ENCODE measurements around the gene GNE.
"Not testable (repeated sequence)": the region's sequence is repeated elsewhere in the genome, so short reads cannot be mapped to it uniquely, and the experiment has no call there.

Gene GNE

GRCh38 chr9:36250079-36250478, 8.2 kb downstream of the GNE start:
- H3K79me1 ChIP-seq (ENCODE audit: low read depth, low read length), result peaks cover 4% of the 10 kb centered on the region
- H3K23ac ChIP-seq (ENCODE audit: low read depth, low read length, poor library complexity), result no peak overlapping the region
- no peak overlapping the region for H2BK5ac ChIP-seq (ENCODE audit: low read length)
- no peak overlapping the region for H3K27ac ChIP-seq (replicated peaks; ENCODE audit: low read length)
- no peak overlapping the region for H4K8ac ChIP-seq (ENCODE audit: low read depth, low read length)
- H4K91ac ChIP-seq (ENCODE audit: low read depth, low read length, poor library complexity), result no peak overlapping the region
- WGBS, 2 donors (ENCODE audit: extremely low coverage in 2 of 2, insufficient read length in 2 of 2, insufficient replicate concordance in 1 of 2), result no CpG with 5 or more reads among the region's 1 CpG
- no peak overlapping the region for H3K4ac ChIP-seq (ENCODE audit: low read length)
- no peak overlapping the region for H3K4me3 ChIP-seq (ENCODE audit: low read length in 2 of 2)
- no peak overlapping the region for H2AFZ ChIP-seq (ENCODE audit: low read length)
- H3K27me3 ChIP-seq (ENCODE audit: control insufficient read depth in 3 of 3, insufficient read depth in 3 of 3, low read depth in 1 of 3, low read length in 3 of 3), result no peaks in the 10 kb centered on the region
- H3K9me3 ChIP-seq (replicated peaks in 1 of 2; ENCODE audit: control insufficient read depth in 2 of 2, insufficient read depth in 1 of 2, low read depth in 1 of 2, low read length in 2 of 2), result no peaks in the 10 kb centered on the region
- no peak overlapping the region for H3K18ac ChIP-seq (ENCODE audit: low read length)
- H2BK120ac ChIP-seq (ENCODE audit: low read depth, low read length), result no peak overlapping the region
- H3K9ac ChIP-seq (ENCODE audit: low read depth, low read length, poor library complexity), result no peak overlapping the region
- H3K4me1 ChIP-seq (ENCODE audit: control insufficient read depth in 2 of 2, insufficient read depth in 1 of 2, low read depth in 1 of 2, low read length in 2 of 2), result no peaks in the 10 kb centered on the region
- no peak overlapping the region for H2AK5ac ChIP-seq (ENCODE audit: low read depth, low read length)
- no peak overlapping the region for H2BK15ac ChIP-seq (ENCODE audit: low read length)
- H2BK12ac ChIP-seq (ENCODE audit: low read length), result no peak overlapping the region
- DNase-seq (ENCODE audit: low spot score), result no peak
- no peak overlapping the region for H3K14ac ChIP-seq (ENCODE audit: low read length)
- peaks cover 7 to 50% of the 10 kb centered on the region in 2 donors for H3K36me3 ChIP-seq (replicated peaks in 1 of 2; ENCODE audit: control insufficient read depth in 2 of 2, insufficient read depth in 2 of 2, low read length in 2 of 2)
- H3K4me2 ChIP-seq (ENCODE audit: insufficient read depth, low read length, poor library complexity, severe bottlenecking), result no peak overlapping the region

GRCh38 chr9:36249189-36249588, 9.1 kb downstream of the GNE start:
- Histone ChIP-seq H3K23ac (ENCODE audit: low read depth, low read length, poor library complexity) (no peak overlapping the region), H2AK5ac (ENCODE audit: low read depth, low read length) (no peak overlapping the region), H3K9me3 (replicated peaks in 1 of 2; ENCODE audit: control insufficient read depth in 2 of 2, insufficient read depth in 1 of 2, low read depth in 1 of 2, low read length in 2 of 2) (no peaks in the 10 kb centered on the region), H3K27me3 (ENCODE audit: control insufficient read depth in 3 of 3, insufficient read depth in 3 of 3, low read depth in 1 of 3, low read length in 3 of 3) (no peaks in the 10 kb centered on the region), H4K8ac (ENCODE audit: low read depth, low read length) (no peak overlapping the region), H3K18ac (ENCODE audit: low read length) (no peak overlapping the region), H3K36me3 (replicated peaks in 1 of 2; ENCODE audit: control insufficient read depth in 2 of 2, insufficient read depth in 2 of 2, low read length in 2 of 2) (peaks cover 7 to 53% of the 10 kb centered on the region in 2 donors), H3K79me1 (ENCODE audit: low read depth, low read length) (peaks cover 4% of the 10 kb centered on the region), H2BK15ac (ENCODE audit: low read length) (no peak overlapping the region), H2BK12ac (ENCODE audit: low read length) (no peak overlapping the region), H3K4me2 (ENCODE audit: insufficient read depth, low read length, poor library complexity, severe bottlenecking) (no peak overlapping the region), H3K4me1 (ENCODE audit: control insufficient read depth in 2 of 2, insufficient read depth in 1 of 2, low read depth in 1 of 2, low read length in 2 of 2) (no peaks in the 10 kb centered on the region), H3K4ac (ENCODE audit: low read length) (no peak overlapping the region), H4K91ac (ENCODE audit: low read depth, low read length, poor library complexity) (no peak overlapping the region), H3K14ac (ENCODE audit: low read length) (no peak overlapping the region), H2BK5ac (ENCODE audit: low read length) (no peak overlapping the region), H3K4me3 (ENCODE audit: low read length in 2 of 2) (no peak overlapping the region), H3K27ac (replicated peaks; ENCODE audit: low read length) (no peak overlapping the region), H2AFZ (ENCODE audit: low read length) (no peak overlapping the region), H3K9ac (ENCODE audit: low read depth, low read length, poor library complexity) (no peak overlapping the region), H2BK120ac (ENCODE audit: low read depth, low read length) (no peak overlapping the region)
- no CpG with 5 or more reads among the region's 6 CpGs for WGBS, 2 donors (ENCODE audit: extremely low coverage in 2 of 2, insufficient read length in 2 of 2, insufficient replicate concordance in 1 of 2)
- no peak for DNase-seq (ENCODE audit: low spot score)

GRCh38 chr9:36248061-36248460, 10.2 kb downstream of the GNE start:
- WGBS, 2 donors (ENCODE audit: extremely low coverage in 2 of 2, insufficient read length in 2 of 2, insufficient replicate concordance in 1 of 2), result no CpG with 5 or more reads among the region's 8 CpGs
- not testable (repeated sequence) for H2BK5ac ChIP-seq (ENCODE audit: low read length)
- peaks cover 9 to 62% of the 10 kb centered on the region in 2 donors for H3K36me3 ChIP-seq (replicated peaks in 1 of 2; ENCODE audit: control insufficient read depth in 2 of 2, insufficient read depth in 2 of 2, low read length in 2 of 2)

GRCh38 chr9:36247356-36247755, 10.9 kb downstream of the GNE start:
- Histone ChIP-seq H2BK5ac (ENCODE audit: low read length) (no peak overlapping the region), H3K4me1 (ENCODE audit: control insufficient read depth in 2 of 2, insufficient read depth in 1 of 2, low read depth in 1 of 2, low read length in 2 of 2) (no peaks in the 10 kb centered on the region), H3K14ac (ENCODE audit: low read length) (no peak overlapping the region), H2AFZ (ENCODE audit: low read length) (no peak overlapping the region), H3K18ac (ENCODE audit: low read length) (no peak overlapping the region), H3K79me1 (ENCODE audit: low read depth, low read length) (no peaks in the 10 kb centered on the region), H3K9me3 (replicated peaks in 1 of 2; ENCODE audit: control insufficient read depth in 2 of 2, insufficient read depth in 1 of 2, low read depth in 1 of 2, low read length in 2 of 2) (no peaks in the 10 kb centered on the region), H4K91ac (ENCODE audit: low read depth, low read length, poor library complexity) (no peak overlapping the region), H3K4me2 (ENCODE audit: insufficient read depth, low read length, poor library complexity, severe bottlenecking) (no peak overlapping the region), H4K8ac (ENCODE audit: low read depth, low read length) (no peak overlapping the region), H3K23ac (ENCODE audit: low read depth, low read length, poor library complexity) (no peak overlapping the region), H2AK5ac (ENCODE audit: low read depth, low read length) (no peak overlapping the region), H3K4me3 (ENCODE audit: low read length in 2 of 2) (no peak overlapping the region), H3K27me3 (ENCODE audit: control insufficient read depth in 3 of 3, insufficient read depth in 3 of 3, low read depth in 1 of 3, low read length in 3 of 3) (no peaks in the 10 kb centered on the region), H2BK12ac (ENCODE audit: low read length) (no peak overlapping the region), H3K9ac (ENCODE audit: low read depth, low read length, poor library complexity) (no peak overlapping the region), H3K4ac (ENCODE audit: low read length) (no peak overlapping the region), H3K36me3 (replicated peaks in 1 of 2; ENCODE audit: control insufficient read depth in 2 of 2, insufficient read depth in 2 of 2, low read length in 2 of 2) (peaks cover 12 to 69% of the 10 kb centered on the region in 2 donors), H3K27ac (replicated peaks; ENCODE audit: low read length) (no peak overlapping the region), H2BK15ac (ENCODE audit: low read length) (no peak overlapping the region), H2BK120ac (ENCODE audit: low read depth, low read length) (no peak overlapping the region)
- WGBS, 2 donors (ENCODE audit: extremely low coverage in 2 of 2, insufficient read length in 2 of 2, insufficient replicate concordance in 1 of 2), result no CpG with 5 or more reads among the region's 3 CpGs
- DNase-seq (ENCODE audit: low spot score), result no peak

More at GRCh38 chr9:36248061-36248460, 10.2 kb downstream of the GNE start:
- not testable (repeated sequence) for H2AFZ ChIP-seq (ENCODE audit: low read length); H3K4ac ChIP-seq (ENCODE audit: low read length); DNase-seq (ENCODE audit: low spot score); H3K4me2 ChIP-seq (ENCODE audit: insufficient read depth, low read length, poor library complexity, severe bottlenecking); H3K27ac ChIP-seq (replicated peaks; ENCODE audit: low read length); H2BK12ac ChIP-seq (ENCODE audit: low read length); H3K79me1 ChIP-seq (ENCODE audit: low read depth, low read length); H2AK5ac ChIP-seq (ENCODE audit: low read depth, low read length); H3K4me3 ChIP-seq (ENCODE audit: low read length in 2 of 2); H3K9ac ChIP-seq (ENCODE audit: low read depth, low read length, poor library complexity); H3K27me3 ChIP-seq (ENCODE audit: control insufficient read depth in 3 of 3, insufficient read depth in 3 of 3, low read depth in 1 of 3, low read length in 3 of 3); H3K23ac ChIP-seq (ENCODE audit: low read depth, low read length, poor library complexity); H2BK15ac ChIP-seq (ENCODE audit: low read length); H4K8ac ChIP-seq (ENCODE audit: low read depth, low read length); H3K4me1 ChIP-seq (ENCODE audit: control insufficient read depth in 2 of 2, insufficient read depth in 1 of 2, low read depth in 1 of 2, low read length in 2 of 2); H3K14ac ChIP-seq (ENCODE audit: low read length); H3K18ac ChIP-seq (ENCODE audit: low read length); H2BK120ac ChIP-seq (ENCODE audit: low read depth, low read length); H3K9me3 ChIP-seq (replicated peaks in 1 of 2; ENCODE audit: control insufficient read depth in 2 of 2, insufficient read depth in 1 of 2, low read depth in 1 of 2, low read length in 2 of 2); H4K91ac ChIP-seq (ENCODE audit: low read depth, low read length, poor library complexity)

Measured in neuronal stem cell (in vitro differentiated cells).